ENCODE measurements around the gene SVBP. TPM values are rescaled to one million over a fixed set of nuclear protein-coding genes. Genes with fewer than 3 reads are reported as not detected.

The SVBP gene
- total and polyA plus RNA-seq, 2 of the 8 experiments (the other 6 are each of a cell fraction or from before 2014, with no cell fraction given): 29.7 to 30.2 TPM

DNA sequence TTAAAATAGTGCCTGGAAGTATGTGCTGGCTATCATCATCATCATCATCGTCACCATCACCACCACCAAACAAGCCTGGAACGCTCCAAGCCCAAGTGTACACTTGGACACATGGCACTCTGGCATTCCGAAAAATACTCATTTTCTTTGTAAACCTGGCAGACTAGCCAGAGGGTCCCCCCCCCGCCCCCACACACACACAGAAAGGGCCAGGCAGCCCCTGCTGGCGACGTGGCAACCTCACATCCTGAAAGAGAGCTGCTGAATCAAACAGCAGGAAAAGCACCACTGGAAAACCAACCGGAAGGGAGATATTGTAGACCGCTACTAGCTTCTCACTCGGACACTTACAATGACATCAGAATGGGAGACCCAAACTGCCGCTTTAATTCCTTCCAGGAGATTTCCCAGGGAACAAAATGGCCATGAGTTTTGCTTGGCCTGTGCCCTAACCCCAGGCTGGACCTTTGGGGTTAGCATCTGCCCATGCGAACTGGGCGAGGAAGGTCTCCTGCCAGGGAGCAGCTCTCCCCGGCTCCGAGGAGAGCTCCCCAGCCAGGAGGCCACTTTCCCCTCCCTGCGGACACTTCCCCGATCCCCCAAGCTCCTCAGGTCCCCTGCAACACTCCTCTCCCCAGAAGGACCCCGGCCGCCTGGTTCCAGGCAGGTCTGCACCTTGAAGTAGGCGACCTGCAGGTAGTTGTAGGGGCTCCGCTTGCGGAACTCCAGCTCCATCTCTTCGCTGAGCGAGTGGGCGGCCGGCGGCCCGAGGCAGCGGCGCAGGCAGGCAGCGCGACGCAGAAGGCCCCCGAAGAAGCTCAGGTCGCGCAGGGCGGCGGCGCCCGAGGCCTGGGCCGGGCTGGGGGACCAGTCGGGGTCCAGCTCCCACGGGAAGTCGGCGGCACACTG is 51.1 kb downstream of the SVBP start:
- POLR2A ChIA-PET (ENCODE audit: partially characterized antibody): interaction anchor here (0.7 to 2.2 kb wide), 15 partner anchors 9 to 223 kb away, joined by 3 to 14 read pairs (median 5); partner anchors contain the start of genes CLDN19 and YBX1
- peaks cover 0 to 6% (median 3%) of the 10 kb centered on the region in 4 experiments; a peak in 5 of 7 replicates for H3K4me1 ChIP-seq (replicated peaks in 1 of 4; ENCODE audit: control insufficient read depth in 3 of 4, insufficient read depth in 4 of 4, low read length in 3 of 4)
- CTCF ChIA-PET (ENCODE audit: partially characterized antibody): interaction anchor here (0.6 to 4.6 kb wide), 20 partner anchors 9 to 607 kb away, joined by 3 to 26 read pairs (median 4); partner anchors contain the start of genes TMEM269 and ZNF691
- TF ChIP-seq SIN3A (conservative IDR thresholded peaks at IDR 0.05 in 1 of 2, IDR thresholded peaks at IDR 0.05 in 1 of 2; ENCODE audit: low read depth in 1 of 2, low read length in 2 of 2) (0 out of 4 replicates have a peak, but pooled peaks of 1 of the 2 experiments have one; percentile 54), POLR2A (IDR thresholded peaks at IDR 0.05; ENCODE audit: control extremely low read depth in 1 of 2, low read depth in 2 of 2, low read length in 2 of 2) (no peak), SRF (IDR thresholded peaks at IDR 0.05; ENCODE audit: low read depth, low read length) (no peak), BRCA1 (IDR thresholded peaks at IDR 0.05; ENCODE audit: low read depth, low read length) (no peak), SP4 (IDR thresholded peaks at IDR 0.05; ENCODE audit: low read length) (no peak; the same call in 1 of the 2 replicates), RAD21 (IDR thresholded peaks at IDR 0.05 in 1 of 2, conservative IDR thresholded peaks at IDR 0.05 in 1 of 2; ENCODE audit: low read depth in 2 of 2, low read length in 2 of 2) (peak in 1 of 2 experiments; percentile 33; a peak in 2 of 4 replicates), CHD1 (IDR thresholded peaks at IDR 0.05; ENCODE audit: low read depth, low read length) (no peak), RXRA (IDR thresholded peaks at IDR 0.05; ENCODE audit: insufficient read depth, low read depth, low read length) (no peak), SIRT6 (IDR thresholded peaks at IDR 0.05; ENCODE audit: low read length) (no peak), HDAC2 (IDR thresholded peaks at IDR 0.05; ENCODE audit: borderline replicate concordance in 1 of 2, low read depth in 2 of 2, low read length in 2 of 2) (peak in 1 of 2 experiments; percentile 42; a peak in 1 of 4 replicates)

More for the DNA sequence above, 51.1 kb downstream of the SVBP start:
- DNase-seq (ENCODE audit: low read depth in 1 of 2, low spot score in 2 of 2) (peak in 1 of 2 experiments; percentile 76), FAIRE-seq (no peak)
- Histone ChIP-seq H3K79me2 (ENCODE audit: control insufficient read depth in 1 of 2, insufficient read depth in 2 of 2, low read length in 2 of 2) (peaks cover 6 to 28% of the 10 kb centered on the region in 2 experiments; a peak in 3 of 4 replicates), H2AK5ac (ENCODE audit: low read depth, low read length) (no peak overlapping the region), H3K9ac (replicated peaks in 1 of 4; ENCODE audit: extremely low read depth in 1 of 4, low read depth in 3 of 4, low read length in 3 of 4) (peak overlapping the region; percentile 47 to 58 (median 52); a peak in 6 of 7 replicates), H4K5ac (ENCODE audit: insufficient read length, low read depth, low read length) (no peak overlapping the region), H3K27me3 (replicated peaks in 1 of 4; ENCODE audit: control insufficient read depth in 3 of 4, extremely low read depth in 1 of 4, insufficient read depth in 3 of 4, low read length in 3 of 4) (no peaks in the 10 kb centered on the region), H2BK20ac (ENCODE audit: low read length) (no peak overlapping the region), H4K20me1 (replicated peaks in 1 of 2; ENCODE audit: control insufficient read depth in 1 of 2, insufficient read depth in 2 of 2, low read length in 2 of 2) (peaks cover 0 to 4% of the 10 kb centered on the region in 2 experiments), H3K14ac (ENCODE audit: insufficient read length) (no peak overlapping the region), H3K4me2 (ENCODE audit: insufficient read depth in 1 of 2, low read depth in 2 of 2, low read length in 2 of 2) (peak overlapping the region; percentile 87), H2BK15ac (ENCODE audit: low read length) (0 out of 2 replicates have a peak overlapping the region, but pooled peaks have one; percentile 76), H3K18ac (ENCODE audit: extremely low read depth, low read length) (peak overlapping the region; percentile 75; the same call in 1 of the 2 replicates), H3K79me1 (ENCODE audit: low read depth, low read length) (no peaks in the 10 kb centered on the region), H3K56ac (replicated peaks; ENCODE audit: insufficient read length, low read depth, low read length) (no peak overlapping the region), H3K23me2 (ENCODE audit: low read depth, low read length) (peaks cover 7% of the 10 kb centered on the region), H2BK120ac (replicated peaks; ENCODE audit: low read depth, low read length) (no peak overlapping the region), H3K27ac (ENCODE audit: low read depth, low read length) (no peak overlapping the region), H2BK12ac (ENCODE audit: low read depth, low read length) (no peak overlapping the region), H3K4me3 (ENCODE audit: extremely low read depth in 1 of 4, insufficient read depth in 2 of 4, low read depth in 3 of 4, low read length in 4 of 4) (peak overlapping the region; percentile 82 to 92 (median 84)), H4K8ac (ENCODE audit: extremely low read depth, insufficient read depth, low read length) (peak overlapping the region; percentile 53; the same call in 1 of the 2 replicates), H4K91ac (replicated peaks; ENCODE audit: insufficient read length, low read length) (peak overlapping the region; percentile 3), H3K23ac (ENCODE audit: insufficient read length) (no peak overlapping the region), H3K9me3 (ENCODE audit: insufficient read depth in 2 of 2, low read depth in 1 of 2, low read length in 1 of 2) (no peaks in the 10 kb centered on the region), H2AFZ (ENCODE audit: low read length) (peak overlapping the region; percentile 67), H3K36me3 (ENCODE audit: control insufficient read depth in 2 of 4, insufficient read depth in 4 of 4, low read length in 3 of 4) (no peaks in the 10 kb centered on the region; a peak in 2 of 8 replicates), H3K4ac (replicated peaks; ENCODE audit: insufficient read length, low read depth, low read length) (peak overlapping the region; percentile 4), H2BK5ac (ENCODE audit: low read depth, low read length) (0 out of 2 replicates have a peak overlapping the region, but pooled peaks have one; percentile 87)
- WGBS, 2 experiments (ENCODE audit: extremely low coverage in 1 of 2, insufficient coverage in 1 of 2, insufficient read length in 1 of 2, insufficient replicate concordance in 2 of 2, low coverage in 1 of 2, low lambda C conversion rate in 2 of 2, missing lambda C conversion rate in 1 of 2): 5% methylated on average over 43 of the region's 44 CpGs; no CpG with 5 or more reads in 1 of the 2 experiments

All from H1 (cell line).